Immature natural killer cell (primary cell): ENCODE measurements around the gene MRPL47. TPM values are rescaled to one million over a fixed set of nuclear protein-coding genes. Genes with fewer than 3 reads are reported as not detected.
A peak's percentile ranks its signal among the peaks of the same experiment; 100 is the strongest.
"Not testable (repeated sequence)": the region's sequence is repeated elsewhere in the genome, so short reads cannot be mapped to it uniquely, and the experiment has no call there.

Source experiments
- DNase-seq, 3 donors: peaks; one replicate each; pipeline ENCODE4 v3.0.0; 2022; ENCODE audit warnings: mixed read lengths in 1 of 3
- H3K27ac Mint-ChIP-seq, 6 donors: one replicate each; pipeline ENCODE4 v1.8.0; 2020; ENCODE audit warnings: mixed read lengths in 6 of 6, mild to moderate bottlenecking in 5 of 6, inconsistent platforms in 4 of 6, moderate library complexity in 3 of 6
- H3K27me3 Mint-ChIP-seq, 3 donors: one replicate each; pipeline ENCODE4 v1.8.0; 2020 to 2021; ENCODE audit warnings: low read depth in 3 of 3, mild to moderate bottlenecking in 3 of 3, mixed read lengths in 3 of 3, moderate library complexity in 3 of 3, inconsistent platforms in 1 of 3
- H3K36me3 Mint-ChIP-seq, 3 donors: one replicate each; pipeline ENCODE4 v1.8.0; 2020; ENCODE audit warnings: mixed read lengths in 3 of 3, inconsistent platforms in 2 of 3, mild to moderate bottlenecking in 2 of 3
- H3K4me1 Mint-ChIP-seq, 2 donors: one replicate each; pipeline ENCODE4 v1.8.0; 2020; ENCODE audit warnings: inconsistent platforms in 2 of 2, mild to moderate bottlenecking in 2 of 2, mixed read lengths in 2 of 2, moderate library complexity in 1 of 2
- H3K4me3 Mint-ChIP-seq, 5 donors: one replicate each; pipeline ENCODE4 v1.8.0; 2020; ENCODE audit warnings: mild to moderate bottlenecking in 5 of 5, mixed read lengths in 5 of 5, inconsistent platforms in 3 of 5, moderate library complexity in 3 of 5
- H3K9me3 Mint-ChIP-seq, 6 donors: one replicate each; pipeline ENCODE4 v1.8.0; 2020; ENCODE audit warnings: mild to moderate bottlenecking in 6 of 6, mixed read lengths in 6 of 6, inconsistent platforms in 4 of 6, moderate library complexity in 3 of 6
- polyA plus RNA-seq, 3 donors: library from polyadenylated mRNA; unstranded; fragments of 300-500 nt; fragmentation: Illumina TruSeq; gene quantifications; one replicate each; pipeline ENCODE4 v1.2.3, GENCODE V29; 2021

The MRPL47 gene
- 10 to 100 TPM; 49.0 to 61.8 (median 53.6) TPM for polyA plus RNA-seq

GRCh38 chr3:179604321-179605078 lies at the start of gene MRPL47, which contains the start of gene NDUFB5:
Gene MRPL47, minus strand, starts transcription at chr3:179604638. Its CDS starts 14 bp downstream, at chr3:179604624.
Gene NDUFB5, plus strand, starts transcription at chr3:179604794. Its CDS starts 22 bp downstream, at chr3:179604816.
- H3K27me3 Mint-ChIP-seq = peaks cover 3 to 17% (median 4%) of the 10 kb centered on the region in 3 donors
- H3K36me3 Mint-ChIP-seq = peaks cover 2 to 9% (median 6%) of the 10 kb centered on the region in 3 donors
- peaks cover 37 to 56% of the 10 kb centered on the region in 2 donors for H3K4me1 Mint-ChIP-seq
- peak; percentile 92 to 93 (median 93) for DNase-seq
- peak within 1 kb of the TSS; percentile 96 to 100 (median 98) for H3K27ac Mint-ChIP-seq
- H3K4me3 Mint-ChIP-seq = peak within 1 kb of the TSS; percentile 95 to 100 (median 98)
- H3K9me3 Mint-ChIP-seq = no peaks in the 10 kb centered on the region

GRCh38 chr3:179653096-179653797 lies 48.8 kb upstream of the MRPL47 start:
- no peaks in the 10 kb centered on the region for H3K9me3 Mint-ChIP-seq
- H3K4me3 Mint-ChIP-seq = peak overlapping the region; percentile 88 to 98 (median 91)
- H3K27me3 Mint-ChIP-seq = peaks cover 0 to 21% (median 7%) of the 10 kb centered on the region in 3 donors
- peaks cover 0 to 3% (median 0%) of the 10 kb centered on the region in 3 donors for H3K36me3 Mint-ChIP-seq
- peaks cover 21 to 34% of the 10 kb centered on the region in 2 donors for H3K4me1 Mint-ChIP-seq
- peak overlapping the region; percentile 43 to 89 (median 64) for H3K27ac Mint-ChIP-seq
- DNase-seq = peak; percentile 49 to 60 (median 50)

- Mint-ChIP-seq H3K27ac (peak within 1 kb of the TSS; percentile 43 to 89 (median 68)), H3K9me3 (no peaks in the 10 kb centered on the region), H3K36me3 (peaks cover 0 to 3% (median 0%) of the 10 kb centered on the region in 3 donors), H3K27me3 (peaks cover 0 to 21% (median 7%) of the 10 kb centered on the region in 3 donors), H3K4me3 (peak within 1 kb of the TSS; percentile 88 to 98 (median 91)), H3K4me1 (peaks cover 21 to 34% of the 10 kb centered on the region in 2 donors)
- peak in 2 of 3 donors; percentile 49 to 54 for DNase-seq
Measured at GRCh38 chr3:179652447-179653095, 48.1 kb upstream of the MRPL47 start, which contains the start of gene USP13. Gene USP13, plus strand, starts transcription at chr3:179653040. Its CDS starts 186 bp downstream, at chr3:179653226.

DNA sequence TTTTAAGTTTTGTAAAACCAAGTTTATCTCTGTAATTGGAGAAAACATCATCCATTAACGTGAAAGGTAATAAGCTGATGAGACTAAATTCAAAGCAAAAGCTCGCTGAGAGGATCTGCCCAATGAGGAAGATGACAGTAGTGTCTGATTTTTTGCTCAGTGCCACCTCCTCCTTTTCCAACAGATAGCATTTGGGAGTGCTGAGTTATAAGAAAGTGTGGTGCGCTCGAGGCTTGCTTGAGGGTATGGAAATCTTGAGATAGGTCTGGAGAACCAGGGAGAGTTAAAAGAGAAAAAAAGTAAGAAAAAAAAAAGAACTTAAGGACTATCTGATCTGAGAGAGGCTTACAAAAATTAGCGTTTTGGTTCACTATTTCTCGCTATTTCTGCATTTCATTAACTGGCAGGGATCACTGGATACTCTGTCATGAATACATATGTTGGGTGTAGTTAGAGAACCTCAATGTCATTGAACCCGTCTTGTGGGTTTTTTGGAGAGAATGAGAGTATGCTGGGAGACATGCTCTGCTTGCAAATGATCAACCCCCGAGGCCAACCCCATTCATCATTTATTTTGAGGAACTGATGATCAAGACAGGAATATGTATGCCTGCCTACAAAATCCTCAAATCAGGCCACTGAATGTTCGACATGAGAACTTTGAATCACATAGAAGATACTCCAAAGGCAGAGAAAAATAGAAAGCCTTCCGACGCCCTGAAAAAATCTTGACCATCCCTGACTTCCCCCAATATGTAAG lies 47.4 kb upstream of the MRPL47 start:
- Mint-ChIP-seq H3K27me3 (peaks cover 0 to 21% (median 7%) of the 10 kb centered on the region in 3 donors), H3K4me1 (peaks cover 21 to 34% of the 10 kb centered on the region in 2 donors), H3K9me3 (no peaks in the 10 kb centered on the region), H3K4me3 (peak overlapping the region; percentile 67 to 91 (median 84)), H3K36me3 (peaks cover 0 to 3% (median 0%) of the 10 kb centered on the region in 3 donors), H3K27ac (peak overlapping the region in 5 of 6 donors; percentile 4 to 77 (median 39))
- no peak for DNase-seq

DNA sequence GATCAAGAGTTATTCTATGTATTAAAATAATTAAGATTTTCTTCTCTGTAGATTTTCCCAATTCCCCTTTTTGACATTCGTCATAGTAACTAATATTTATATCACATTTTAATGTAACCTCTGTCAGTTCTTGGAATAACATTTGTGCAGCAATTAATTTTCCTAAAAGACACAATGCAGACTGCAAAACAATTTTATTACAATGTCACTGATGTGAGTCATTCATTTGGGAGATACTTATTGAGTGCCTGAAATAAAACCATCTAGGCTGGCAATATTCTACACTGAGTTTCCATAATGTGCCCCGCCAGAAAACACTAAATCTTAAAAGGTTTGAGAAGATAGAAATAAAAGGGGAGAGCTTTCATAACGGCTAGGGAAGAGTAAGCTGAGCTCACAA lies 41.7 kb upstream of the MRPL47 start:
- no peak for DNase-seq
- H3K27me3 Mint-ChIP-seq = peaks cover 0 to 12% (median 2%) of the 10 kb centered on the region in 3 donors
- H3K36me3 Mint-ChIP-seq = no peaks in the 10 kb centered on the region
- no peaks in the 10 kb centered on the region for H3K4me1 Mint-ChIP-seq
- no peak overlapping the region for H3K27ac Mint-ChIP-seq
- H3K4me3 Mint-ChIP-seq = no peak overlapping the region
- H3K9me3 Mint-ChIP-seq = no peaks in the 10 kb centered on the region

DNA sequence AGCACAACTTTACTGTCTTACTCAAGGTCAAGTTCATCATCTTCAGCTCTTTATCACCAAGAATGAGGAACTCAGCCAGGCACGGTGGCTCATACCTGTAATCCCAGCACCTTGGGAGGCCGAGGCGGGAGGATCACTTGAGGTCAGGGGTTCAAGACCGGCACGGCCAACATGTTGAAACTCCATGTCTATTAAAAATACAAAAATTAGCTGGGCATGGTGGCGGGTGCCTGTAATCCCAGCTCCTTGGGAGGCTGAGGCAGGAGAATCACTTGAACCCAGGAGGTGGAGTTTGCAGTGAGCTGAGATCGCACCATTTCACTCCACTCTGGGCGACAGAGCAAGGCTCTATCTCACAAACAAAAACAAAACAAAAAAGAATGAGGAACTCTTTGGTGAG lies 39.4 kb upstream of the MRPL47 start:
- H3K4me1 Mint-ChIP-seq, H3K27ac Mint-ChIP-seq, H3K4me3 Mint-ChIP-seq, H3K9me3 Mint-ChIP-seq, H3K36me3 Mint-ChIP-seq, DNase-seq, H3K27me3 Mint-ChIP-seq: not testable (repeated sequence)

DNA sequence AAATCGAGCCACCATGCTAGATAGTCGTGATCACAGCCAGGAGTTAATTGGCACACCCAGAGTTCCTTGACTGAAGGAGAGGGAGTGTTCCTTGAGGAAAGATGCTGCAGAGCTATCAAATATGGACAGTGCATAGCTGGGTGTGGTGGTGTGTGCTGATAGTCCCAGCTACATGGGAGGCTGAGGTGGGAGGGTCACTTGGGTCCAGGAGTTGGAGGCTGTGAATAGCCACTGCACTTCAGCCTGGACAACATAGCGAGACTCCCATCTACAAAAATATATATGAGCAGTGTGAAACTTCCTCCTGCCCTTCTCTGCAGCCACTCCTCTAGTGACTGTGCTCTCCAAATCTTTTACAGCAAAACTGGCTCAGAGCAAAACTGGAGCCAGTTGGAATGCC lies 38.4 kb upstream of the MRPL47 start:
- DNase-seq = no peak
- Mint-ChIP-seq H3K36me3 (no peaks in the 10 kb centered on the region), H3K4me1 (no peaks in the 10 kb centered on the region), H3K27ac (no peak overlapping the region), H3K9me3 (no peaks in the 10 kb centered on the region), H3K4me3 (no peak overlapping the region), H3K27me3 (peaks cover 0 to 3% (median 0%) of the 10 kb centered on the region in 3 donors)

DNA sequence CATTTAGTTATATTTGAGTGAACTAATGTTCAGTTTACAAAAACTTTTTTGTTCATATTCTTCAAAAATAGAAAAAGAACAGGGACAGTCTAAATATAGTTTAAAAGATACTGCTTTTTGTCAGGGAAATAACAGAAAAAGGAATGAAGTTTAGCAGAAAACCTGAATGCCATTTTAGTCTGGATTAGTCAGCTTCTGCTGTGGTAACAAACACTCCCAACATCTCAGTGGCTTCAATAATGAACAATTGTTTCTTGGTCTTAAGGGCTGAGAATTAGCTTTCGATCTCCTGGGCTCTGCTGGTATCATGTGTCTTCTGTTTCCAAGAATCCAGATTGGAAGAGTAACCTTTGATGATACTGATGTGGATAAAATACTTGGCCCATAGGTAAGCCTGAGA lies 36.0 kb upstream of the MRPL47 start:
- Mint-ChIP-seq H3K4me3 (no peak overlapping the region), H3K36me3 (no peaks in the 10 kb centered on the region)

GRCh38 chr3:179630753-179631451 lies 26.5 kb upstream of the MRPL47 start:
- Mint-ChIP-seq H3K4me3 (no peak overlapping the region), H3K9me3 (no peaks in the 10 kb centered on the region), H3K27me3 (no peaks in the 10 kb centered on the region), H3K36me3 (peaks cover 0 to 6% (median under 1%) of the 10 kb centered on the region in 3 donors), H3K27ac (no peak overlapping the region), H3K4me1 (no peaks in the 10 kb centered on the region)
- no peak for DNase-seq

More for the DNA sequence above, 36.0 kb upstream of the MRPL47 start:
- Mint-ChIP-seq H3K27ac (no peak overlapping the region), H3K27me3 (peaks cover 0 to 2% (median 0%) of the 10 kb centered on the region in 3 donors), H3K9me3 (no peaks in the 10 kb centered on the region), H3K4me1 (no peaks in the 10 kb centered on the region)
- DNase-seq = no peak

DNA sequence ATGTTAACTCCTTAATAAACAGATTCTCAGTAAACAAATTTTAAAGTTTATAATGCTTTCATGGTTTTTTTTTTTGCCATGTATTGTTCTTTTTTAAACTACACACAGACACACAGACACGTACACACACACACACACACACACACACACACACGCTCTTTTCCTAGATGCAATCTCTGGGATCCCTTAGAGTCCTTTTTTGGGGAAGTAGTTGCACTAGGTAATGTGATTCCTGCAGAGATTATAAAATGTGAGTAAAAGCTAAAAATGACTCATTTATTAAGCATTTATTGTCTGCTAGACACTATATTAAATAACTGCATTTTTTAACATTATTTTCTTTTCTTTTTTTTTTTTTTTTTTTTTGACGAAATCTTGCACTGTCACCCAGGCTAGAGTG lies 20.0 kb upstream of the MRPL47 start:
- Mint-ChIP-seq H3K27me3 (peaks cover 0 to 3% (median 1%) of the 10 kb centered on the region in 3 donors), H3K36me3 (peaks cover 21 to 47% (median 28%) of the 10 kb centered on the region in 3 donors), H3K9me3 (no peaks in the 10 kb centered on the region), H3K4me1 (no peaks in the 10 kb centered on the region), H3K4me3 (no peak overlapping the region), H3K27ac (no peak overlapping the region)
- DNase-seq = no peak

DNA sequence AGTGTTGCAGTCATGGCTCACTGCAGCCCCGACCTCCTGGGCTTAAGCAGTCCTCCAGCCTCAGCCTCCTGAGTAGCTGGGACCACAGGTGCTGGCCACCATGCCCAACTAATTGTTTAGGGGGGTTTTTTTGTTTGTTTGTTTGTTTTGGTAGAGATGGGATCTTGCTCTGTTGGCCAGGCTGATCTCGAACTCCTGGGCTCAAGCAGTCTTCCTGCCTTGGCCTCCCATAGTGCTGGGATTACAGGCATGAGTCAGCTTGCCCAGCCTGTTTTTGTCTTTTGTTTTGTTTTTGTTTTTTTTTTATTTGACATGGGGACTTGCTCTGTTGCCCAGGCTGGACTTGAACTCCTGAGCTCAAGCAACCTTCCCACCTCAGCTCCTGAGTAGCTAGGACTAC lies 17.6 kb upstream of the MRPL47 start:
- no peaks in the 10 kb centered on the region for H3K9me3 Mint-ChIP-seq
- peaks cover 0 to 3% (median 1%) of the 10 kb centered on the region in 3 donors for H3K27me3 Mint-ChIP-seq
- no peaks in the 10 kb centered on the region for H3K4me1 Mint-ChIP-seq
- DNase-seq = no peak
- H3K4me3 Mint-ChIP-seq = no peak overlapping the region
- H3K27ac Mint-ChIP-seq = no peak overlapping the region
- peaks cover 27 to 61% (median 30%) of the 10 kb centered on the region in 3 donors for H3K36me3 Mint-ChIP-seq

- Mint-ChIP-seq H3K36me3 (peaks cover 7 to 27% (median 13%) of the 10 kb centered on the region in 3 donors), H3K4me3 (no peak overlapping the region), H3K9me3 (no peaks in the 10 kb centered on the region), H3K27me3 (peaks cover 0 to 1% (median 0%) of the 10 kb centered on the region in 3 donors), H3K27ac (no peak overlapping the region), H3K4me1 (peaks cover 2 to 6% of the 10 kb centered on the region in 2 donors)
- DNase-seq = no peak
Measured at GRCh38 chr3:179615458-179616173, 11.2 kb upstream of the MRPL47 start.
